ENCODE data around the gene ENOX1. TPM values are rescaled to one million over a fixed set of nuclear protein-coding genes. Genes with fewer than 3 reads are reported as not detected.

Gene ENOX1
- total and polyA plus RNA-seq, 2 of the 8 experiments (the other 6 are each of a cell fraction or from before 2014, with no cell fraction given), result 0.23 to 0.37 TPM

DNA sequence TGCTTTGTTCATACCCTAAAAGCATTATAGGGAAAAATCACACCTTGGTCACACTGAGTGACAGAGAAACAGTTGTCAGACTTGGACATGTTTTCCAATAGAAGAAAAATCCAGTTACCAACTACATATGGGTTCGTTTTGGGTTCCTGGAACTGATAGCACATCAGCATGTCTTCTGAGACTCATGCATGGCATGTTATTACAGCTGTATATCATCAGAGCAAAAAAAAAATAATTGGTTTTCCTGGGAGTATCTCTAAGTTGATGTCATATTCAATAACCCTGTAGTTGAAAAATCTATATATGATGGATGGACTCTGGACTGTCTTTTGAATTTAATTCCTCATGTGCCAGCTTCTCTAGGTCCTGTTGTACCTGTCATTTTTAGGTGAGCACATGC lies 551.7 kb downstream of the ENOX1 start (continued):
- TF ChIP-seq, protein P1, sequence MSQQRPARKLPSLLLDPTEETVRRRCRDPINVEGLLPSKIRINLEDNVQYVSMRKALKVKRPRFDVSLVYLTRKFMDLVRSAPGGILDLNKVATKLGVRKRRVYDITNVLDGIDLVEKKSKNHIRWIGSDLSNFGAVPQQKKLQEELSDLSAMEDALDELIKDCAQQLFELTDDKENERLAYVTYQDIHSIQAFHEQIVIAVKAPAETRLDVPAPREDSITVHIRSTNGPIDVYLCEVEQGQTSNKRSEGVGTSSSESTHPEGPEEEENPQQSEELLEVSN (IDR thresholded peaks at IDR 0.05), result no peak
- TF ChIP-seq RFX5 (IDR thresholded peaks at IDR 0.05; ENCODE audit: borderline replicate concordance, low read depth, low read length), result no peak
- no peak for TF ChIP-seq CTBP2 (IDR thresholded peaks at IDR 0.05; ENCODE audit: borderline replicate concordance, insufficient read depth, insufficient read length, low read length)

Data from H1 (cell line).